SK-N-SH (cell line): ENCODE measurements around the gene G6PD. TPM values are rescaled to one million over a fixed set of nuclear protein-coding genes. Genes with fewer than 3 reads are reported as not detected.

Source experiments
- CTCF ChIA-PET: fragments of 300-600, 350-600 bp; formaldehyde crosslinking; extraction: SDS; loops from one replicate; lab custom pipeline; 2021; lab: Yijun Ruan, JAX
- POLR2A ChIA-PET: fragments of 350-600 bp; sonication (Branson Sonifier 250); formaldehyde crosslinking; extraction: SDS; loops from one replicate; lab custom pipeline; 2020; ENCODE audit warnings: antibody characterized with exemption, inconsistent platforms; lab: Yijun Ruan, JAX
- DNase-seq: peaks from one replicate; pipeline ENCODE4 v3.0.0; 2012
- H2AFZ ChIP-seq: fragments of 200-600 bp; sonication (generic); 2 replicates; pipeline ENCODE4 v1.8.1; 2016; ENCODE audit warnings: antibody characterized with exemption, mild to moderate bottlenecking, low read depth
- H3F3A ChIP-seq: fragments of 200-600 bp; sonication (generic); replicated peaks from 2 replicates; pipeline ENCODE3; 2016; ENCODE audit warnings: antibody characterized with exemption, mild to moderate bottlenecking; ENCODE audit not compliant: insufficient read depth
- H3K27ac ChIP-seq, 2 experiments: fragments of 200-500 bp in 1 of 2; fragments of 200-600 bp in 1 of 2; sonication (Bioruptor generic) in 1 of 2; sonication (generic), shearing (Covaris generic) in 1 of 2; 2 replicates each; pipeline versions ENCODE4 v1.5.1 to v1.6.1; 2014 to 2016; ENCODE audit warnings: low read depth in 2 of 2, inconsistent platforms in 1 of 2, low read length in 1 of 2, mild to moderate bottlenecking in 1 of 2, mixed read lengths in 1 of 2
- H3K27me3 ChIP-seq: fragments of 200-600 bp; sonication (generic), shearing (Covaris generic); 2 replicates; pipeline ENCODE4 v1.6.1; 2016; ENCODE audit warnings: mixed run types; ENCODE audit not compliant: insufficient read depth
- H3K36me3 ChIP-seq, 2 experiments: fragments of 200-500 bp in 1 of 2; fragments of 200-600 bp in 1 of 2; sonication (Bioruptor generic) in 1 of 2; sonication (generic) in 1 of 2; replicated peaks in 1 of 2; 2 replicates each; pipeline versions ENCODE3 to v1.5.1; 2014 to 2016; ENCODE audit warnings: low read length in 1 of 2, mild to moderate bottlenecking in 1 of 2; ENCODE audit not compliant: insufficient read depth in 2 of 2, control insufficient read depth in 1 of 2
- H3K4me1 ChIP-seq, 2 experiments: fragments of 200-500 bp in 1 of 2; fragments of 200-600 bp in 1 of 2; sonication (Bioruptor generic) in 1 of 2; sonication (generic), shearing (Covaris generic) in 1 of 2; 2 replicates each; pipeline versions ENCODE4 v1.5.1 to v1.6.1; 2014 to 2016; ENCODE audit warnings: low read depth in 1 of 2, low read length in 1 of 2, mixed run types in 1 of 2; ENCODE audit not compliant: insufficient read depth in 2 of 2, control insufficient read depth in 1 of 2
- H3K4me2 ChIP-seq: fragments of 200-600 bp; sonication (generic), shearing (Covaris generic); 2 replicates; pipeline ENCODE4 v1.6.1; 2017; ENCODE audit warnings: mixed run types
- H3K4me3 ChIP-seq, 2 experiments: fragments of 200-500 bp in 1 of 2; fragments of 200-600 bp in 1 of 2; sonication (Bioruptor generic) in 1 of 2; sonication (generic), shearing (Covaris generic) in 1 of 2; 2 replicates each; pipeline versions ENCODE4 v1.5.1 to v1.8.1; 2014 to 2016; ENCODE audit warnings: low read depth in 2 of 2, inconsistent platforms in 1 of 2, low read length in 1 of 2, mild to moderate bottlenecking in 1 of 2, mixed read lengths in 1 of 2, moderate library complexity in 1 of 2
- H3K79me2 ChIP-seq: fragments of 200-600 bp; sonication (generic); 2 replicates; pipeline ENCODE4 v1.8.1; 2017; ENCODE audit warnings: mild to moderate bottlenecking; ENCODE audit not compliant: insufficient read depth
- H3K9ac ChIP-seq: fragments of 200-600 bp; sonication (generic); 2 replicates; pipeline ENCODE4 v1.6.1; 2017; ENCODE audit warnings: mixed run types
- H3K9me2 ChIP-seq: fragments of 200-600 bp; sonication (generic); 2 replicates; pipeline ENCODE4 v1.6.1; 2017; ENCODE audit warnings: mixed run types
- H3K9me3 ChIP-seq: fragments of 200-600 bp; sonication (generic); 2 replicates; pipeline ENCODE4 v1.6.1; 2017; ENCODE audit warnings: mixed run types, mild to moderate bottlenecking, moderate library complexity
- H4K20me1 ChIP-seq: fragments of 200-600 bp; sonication (generic); 2 replicates; pipeline ENCODE4 v1.6.1; 2017; ENCODE audit warnings: mild to moderate bottlenecking, mixed run types; ENCODE audit not compliant: insufficient read depth
- ELF1 ChIP-seq: IDR thresholded peaks from 2 replicates; pipeline ENCODE4 v1.4.0; 2012
- EP300 ChIP-seq, 2 experiments: IDR thresholded peaks; 2 replicates each; pipeline versions ENCODE4 v1.4.0 to v1.6.1; 2012; ENCODE audit warnings: borderline replicate concordance in 1 of 2, low read depth in 1 of 2, low read length in 1 of 2
- FOXJ3 ChIP-seq: sonication (generic); formaldehyde crosslinking; IDR thresholded peaks from 2 replicates; pipeline ENCODE4 v1.5.1; 2020; ENCODE audit warnings: mild to moderate bottlenecking, missing genetic modification reagents
- FOXM1 ChIP-seq: IDR thresholded peaks from 2 replicates; pipeline ENCODE4 v1.4.0; 2012; ENCODE audit warnings: low read depth, mild to moderate bottlenecking
- GABPA ChIP-seq: IDR thresholded peaks from 2 replicates; pipeline ENCODE4 v1.4.0; 2012; ENCODE audit warnings: low read depth, mild to moderate bottlenecking
- GATA2 ChIP-seq: sonication (generic); formaldehyde crosslinking; IDR thresholded peaks from 2 replicates; pipeline ENCODE4 v1.5.0; 2020; ENCODE audit warnings: mild to moderate bottlenecking, missing genetic modification reagents
- JUND ChIP-seq: IDR thresholded peaks from 2 replicates; pipeline ENCODE4 v1.4.0; 2012
- MXI1 ChIP-seq: IDR thresholded peaks from 2 replicates; pipeline ENCODE4 v1.6.1; 2012; ENCODE audit warnings: mild to moderate bottlenecking, low read depth, low read length, improper control_type of control experiment
- NRF1 ChIP-seq: IDR thresholded peaks from 2 replicates; pipeline ENCODE4 v1.6.1; 2012; ENCODE audit warnings: low read depth, mild to moderate bottlenecking, low read length
- RAD21 ChIP-seq: IDR thresholded peaks from 2 replicates; pipeline ENCODE4 v1.6.1; 2012; ENCODE audit warnings: mild to moderate bottlenecking, low read length
- REST ChIP-seq: IDR thresholded peaks from 2 replicates; pipeline ENCODE4 v1.6.1; 2012; ENCODE audit warnings: mild to moderate bottlenecking, low read depth, low read length, moderate library complexity
- RXRA ChIP-seq: IDR thresholded peaks from 2 replicates; pipeline ENCODE4 v1.4.0; 2012; ENCODE audit warnings: low read depth, mild to moderate bottlenecking, borderline replicate concordance
- TAF1 ChIP-seq: IDR thresholded peaks from 2 replicates; pipeline ENCODE4 v1.6.1; 2012; ENCODE audit warnings: low read depth, mild to moderate bottlenecking, low read length, moderate library complexity, borderline replicate concordance
- TCF12 ChIP-seq: IDR thresholded peaks from 2 replicates; pipeline ENCODE4 v1.4.0; 2012
- YY1 ChIP-seq: IDR thresholded peaks from 2 replicates; pipeline ENCODE4 v1.4.0; 2012; ENCODE audit warnings: low read depth, mild to moderate bottlenecking
- WGBS: methylation state at CpG from one replicate; pipeline ENCODE4 v1.1.6; 2017; ENCODE audit warnings: low lambda C conversion rate; 5-methylcytosine and 5-hydroxymethylcytosine counted together
- polyA plus RNA-seq, 3 experiments: library from polyadenylated mRNA; depleted of rRNA; stranded (reverse); fragments of >200 nt; gene quantifications; 2 replicates each; pipeline ENCODE4 v1.2.3, GENCODE V29; 2012
- TF ChIP-seq, protein P1 (sequence below): IDR thresholded peaks from 2 replicates; pipeline ENCODE4 v1.4.0; 2012; ENCODE audit warnings: low read depth
- TF ChIP-seq, protein P2 (sequence below): IDR thresholded peaks from 2 replicates; pipeline ENCODE4 v1.4.0; 2012; ENCODE audit warnings: low read depth, borderline replicate concordance
- TF ChIP-seq, protein P3 (sequence below): IDR thresholded peaks from 2 replicates; pipeline ENCODE4 v1.4.0; 2012; ENCODE audit warnings: low read depth, borderline replicate concordance

The G6PD gene
- polyA plus RNA-seq, 1 of the 3 experiments (the other 2 are of a cell fraction): 131 TPM

GRCh38 chrX:154530286-154530685 is 16.4 kb downstream of the G6PD start:
- H3K9me3 ChIP-seq: no peaks in the 10 kb centered on the region
- POLR2A ChIA-PET: no interaction called here
- H3K9me2 ChIP-seq: no peaks in the 10 kb centered on the region
- no peaks in the 10 kb centered on the region for H4K20me1 ChIP-seq
- 59% methylated on average over 11 of the region's 11 CpGs for WGBS
- H3K4me2 ChIP-seq: no peak overlapping the region
- CTCF ChIA-PET: interaction anchor here (1.3 kb wide), 1 partner anchor 131 kb away, joined by 3 read pairs; no protein-coding TSS in a partner anchor
- H3K27ac ChIP-seq: no peak overlapping the region
- H2AFZ ChIP-seq: no peak overlapping the region
- peaks cover 0 to 20% of the 10 kb centered on the region in 2 experiments for H3K36me3 ChIP-seq
- TF ChIP-seq ELF1 (no peak), JUND (no peak), REST (no peak), RXRA (no peak), NRF1 (no peak)
- H3K27me3 ChIP-seq: peaks cover 7% of the 10 kb centered on the region; the same call in 1 of the 2 replicates
- H3K4me1 ChIP-seq: peaks cover 4 to 7% of the 10 kb centered on the region in 2 experiments; a peak in 2 of 4 replicates
- peaks cover 4% of the 10 kb centered on the region for H3F3A ChIP-seq
- H3K9ac ChIP-seq: no peak overlapping the region
- no peaks in the 10 kb centered on the region for H3K79me2 ChIP-seq
- no peak for DNase-seq
- no peak overlapping the region for H3K4me3 ChIP-seq

- POLR2A ChIA-PET: no interaction called here
- no peak for DNase-seq
- H3K4me1 ChIP-seq: peaks cover 3 to 4% of the 10 kb centered on the region in 2 experiments; a peak in 2 of 4 replicates
- TF ChIP-seq GATA2 (no peak), FOXM1 (no peak), MXI1 (no peak), RAD21 (no peak), TAF1 (no peak), ELF1 (no peak), FOXJ3 (CRISPR knock-in tag) (no peak), YY1 (no peak), RXRA (no peak), GABPA (no peak), EP300 (IDR thresholded peaks at IDR 0.05; ENCODE audit: borderline replicate concordance in 1 of 2, low read depth in 1 of 2, low read length in 1 of 2) (no peak), REST (no peak), TCF12 (no peak)
- TF ChIP-seq, protein P1, sequence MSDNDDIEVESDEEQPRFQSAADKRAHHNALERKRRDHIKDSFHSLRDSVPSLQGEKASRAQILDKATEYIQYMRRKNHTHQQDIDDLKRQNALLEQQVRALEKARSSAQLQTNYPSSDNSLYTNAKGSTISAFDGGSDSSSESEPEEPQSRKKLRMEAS: no peak
- TF ChIP-seq, protein P2, sequence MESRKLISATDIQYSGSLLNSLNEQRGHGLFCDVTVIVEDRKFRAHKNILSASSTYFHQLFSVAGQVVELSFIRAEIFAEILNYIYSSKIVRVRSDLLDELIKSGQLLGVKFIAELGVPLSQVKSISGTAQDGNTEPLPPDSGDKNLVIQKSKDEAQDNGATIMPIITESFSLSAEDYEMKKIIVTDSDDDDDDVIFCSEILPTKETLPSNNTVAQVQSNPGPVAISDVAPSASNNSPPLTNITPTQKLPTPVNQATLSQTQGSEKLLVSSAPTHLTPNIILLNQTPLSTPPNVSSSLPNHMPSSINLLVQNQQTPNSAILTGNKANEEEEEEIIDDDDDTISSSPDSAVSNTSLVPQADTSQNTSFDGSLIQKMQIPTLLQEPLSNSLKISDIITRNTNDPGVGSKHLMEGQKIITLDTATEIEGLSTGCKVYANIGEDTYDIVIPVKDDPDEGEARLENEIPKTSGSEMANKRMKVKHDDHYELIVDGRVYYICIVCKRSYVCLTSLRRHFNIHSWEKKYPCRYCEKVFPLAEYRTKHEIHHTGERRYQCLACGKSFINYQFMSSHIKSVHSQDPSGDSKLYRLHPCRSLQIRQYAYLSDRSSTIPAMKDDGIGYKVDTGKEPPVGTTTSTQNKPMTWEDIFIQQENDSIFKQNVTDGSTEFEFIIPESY: no peak
- TF ChIP-seq, protein P3, sequence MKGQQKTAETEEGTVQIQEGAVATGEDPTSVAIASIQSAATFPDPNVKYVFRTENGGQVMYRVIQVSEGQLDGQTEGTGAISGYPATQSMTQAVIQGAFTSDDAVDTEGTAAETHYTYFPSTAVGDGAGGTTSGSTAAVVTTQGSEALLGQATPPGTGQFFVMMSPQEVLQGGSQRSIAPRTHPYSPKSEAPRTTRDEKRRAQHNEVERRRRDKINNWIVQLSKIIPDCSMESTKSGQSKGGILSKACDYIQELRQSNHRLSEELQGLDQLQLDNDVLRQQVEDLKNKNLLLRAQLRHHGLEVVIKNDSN: no peak
These were observed 17.4 kb downstream of the G6PD start for GRCh38 chrX:154529206-154529612.

More at GRCh38 chrX:154529206-154529612, 17.4 kb downstream of the G6PD start:
- H3K9ac ChIP-seq: no peak overlapping the region
- H3K36me3 ChIP-seq: peaks cover 0 to 16% of the 10 kb centered on the region in 2 experiments
- H2AFZ ChIP-seq: no peak overlapping the region
- no peaks in the 10 kb centered on the region for H4K20me1 ChIP-seq
- peaks cover 4% of the 10 kb centered on the region for H3F3A ChIP-seq
- no peaks in the 10 kb centered on the region for H3K79me2 ChIP-seq
- no peaks in the 10 kb centered on the region for H3K9me2 ChIP-seq
- no peak overlapping the region for H3K4me3 ChIP-seq
- no peak overlapping the region for H3K27ac ChIP-seq
- CTCF ChIA-PET: no interaction called here
- H3K27me3 ChIP-seq: peaks cover 7% of the 10 kb centered on the region; the same call in 1 of the 2 replicates
- H3K4me2 ChIP-seq: no peak overlapping the region
- WGBS: 36% methylated on average over 6 of the region's 6 CpGs
- H3K9me3 ChIP-seq: no peaks in the 10 kb centered on the region
